ENCODE data around the gene FBLN2. TPM values are rescaled to one million over a fixed set of nuclear protein-coding genes. Genes with fewer than 3 reads are reported as not detected.
A peak's percentile ranks its signal among the peaks of the same experiment; 100 is the strongest.

FBLN2 gene
- total and polyA plus RNA-seq, 2 donors: 132 to 246 TPM

DNA sequence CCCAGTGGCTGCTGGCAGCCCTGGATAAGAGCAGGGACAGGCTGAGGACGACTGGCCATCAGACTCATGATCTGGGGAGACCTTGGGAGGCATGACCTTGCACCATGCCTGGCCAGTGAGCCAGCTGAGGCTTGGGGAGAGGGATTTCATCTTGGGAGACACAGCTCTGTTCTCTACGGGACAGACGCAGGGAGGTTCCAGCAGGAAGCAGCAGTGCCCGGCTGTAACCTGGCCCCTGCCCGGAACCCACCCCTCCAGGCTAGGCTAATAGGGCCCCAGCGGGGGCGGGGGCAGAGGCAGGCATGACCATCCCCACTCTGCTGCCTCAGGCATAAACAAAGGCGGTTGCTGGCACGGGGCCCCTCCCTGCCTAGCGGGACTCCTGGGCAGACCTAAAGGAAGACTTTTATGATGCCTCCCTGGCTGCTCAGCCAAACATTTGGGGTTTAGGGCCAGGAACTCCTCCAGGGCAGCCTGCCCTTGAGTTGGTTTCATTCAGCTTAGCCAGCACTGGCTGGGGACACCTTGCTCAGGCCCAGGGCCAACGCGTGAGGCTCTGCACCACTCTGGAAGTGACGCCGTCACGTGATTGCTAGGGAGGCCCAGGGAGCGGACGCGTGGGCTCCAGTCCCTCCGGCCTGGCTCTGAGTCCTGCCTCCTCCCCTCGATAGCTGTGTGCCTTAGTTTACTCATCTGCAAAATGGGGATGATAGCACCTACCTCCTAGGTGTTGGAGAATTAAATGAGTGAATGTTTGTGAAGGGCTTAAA is 41.2 kb upstream of the FBLN2 start:
- peak overlapping the region; percentile 4 for H3K27ac ChIP-seq (ENCODE audit: low read depth)
- DNase-seq (ENCODE audit: extremely low spot score): no peak
- 19% methylated on average over 20 of the region's 20 CpGs for WGBS

DNA sequence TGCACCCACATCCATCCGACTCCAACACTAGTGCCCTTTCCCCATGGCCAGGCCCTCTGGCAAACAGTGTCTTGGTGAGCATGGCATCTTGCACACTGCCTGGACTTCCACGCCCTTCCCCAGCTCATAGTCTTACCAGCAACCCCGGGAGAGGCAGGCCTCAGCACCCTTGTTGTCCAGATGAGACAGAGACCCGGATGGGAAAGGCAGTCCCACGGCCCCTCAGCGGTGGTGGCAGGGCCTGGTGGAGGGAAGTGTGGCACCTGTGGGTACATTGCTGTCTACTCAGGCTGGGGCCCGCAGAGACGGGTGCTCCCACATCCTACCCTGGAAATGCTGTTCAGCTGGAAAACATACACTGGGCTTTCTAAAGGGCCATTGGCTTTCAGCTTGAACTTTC is 40.4 kb upstream of the FBLN2 start:
- Histone ChIP-seq H3K27ac (ENCODE audit: low read depth) (no peak overlapping the region), H3K4me3 (ENCODE audit: low read depth, low read length) (no peak overlapping the region), H3K4me1 (ENCODE audit: insufficient read depth) (no peaks in the 10 kb centered on the region), H3K36me3 (ENCODE audit: insufficient read depth) (no peaks in the 10 kb centered on the region)
- WGBS: 94% methylated on average over 8 of the region's 8 CpGs
- DNase-seq (ENCODE audit: extremely low spot score): no peak

More for the DNA sequence above, 41.2 kb upstream of the FBLN2 start:
- Histone ChIP-seq H3K4me1 (ENCODE audit: insufficient read depth) (no peaks in the 10 kb centered on the region), H3K4me3 (ENCODE audit: low read depth, low read length) (no peak overlapping the region), H3K36me3 (ENCODE audit: insufficient read depth) (no peaks in the 10 kb centered on the region)

DNA sequence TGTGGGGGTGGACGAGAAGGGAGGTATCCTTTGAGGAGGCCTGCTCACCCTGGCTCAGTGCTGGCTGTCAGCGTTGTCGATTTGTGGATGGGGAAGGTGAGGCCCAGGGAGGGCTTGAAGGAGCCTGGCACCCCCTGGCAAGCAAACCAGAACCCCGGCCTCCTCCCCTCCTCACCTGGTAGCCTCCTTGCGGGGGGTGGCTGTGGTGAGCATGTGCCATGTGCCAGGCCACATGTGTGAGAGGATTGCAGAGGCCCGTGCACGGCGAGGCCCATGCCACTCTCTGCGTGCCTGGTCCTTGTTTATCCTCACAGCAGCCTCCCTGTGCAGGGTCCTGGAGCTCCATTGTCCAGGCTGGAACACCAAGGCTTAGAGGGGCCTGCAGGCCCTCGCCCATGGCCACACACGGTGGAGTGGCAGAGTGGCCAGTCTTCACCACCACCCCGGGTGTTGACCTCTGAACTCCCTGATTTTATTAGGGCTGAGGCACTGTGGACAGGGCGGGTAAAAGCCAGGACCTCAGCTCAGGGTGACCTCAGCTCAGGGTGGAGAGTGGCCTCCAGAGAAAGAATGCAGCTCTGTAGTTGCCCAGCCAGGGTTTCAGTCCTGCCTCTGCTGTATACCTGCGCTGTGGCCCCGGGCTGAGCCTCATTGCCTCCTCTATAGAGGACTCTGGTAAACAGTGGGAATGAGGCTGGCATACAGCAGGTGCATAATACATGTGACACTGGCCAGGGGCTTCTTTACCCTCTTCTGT is 39.7 kb upstream of the FBLN2 start:
- H3K4me3 ChIP-seq (ENCODE audit: low read depth, low read length): no peak overlapping the region
- 84% methylated on average over 15 of the region's 15 CpGs for WGBS
- DNase-seq (ENCODE audit: extremely low spot score): no peak
- no peak overlapping the region for H3K27ac ChIP-seq (ENCODE audit: low read depth)
- no peaks in the 10 kb centered on the region for H3K4me1 ChIP-seq (ENCODE audit: insufficient read depth)
- no peaks in the 10 kb centered on the region for H3K36me3 ChIP-seq (ENCODE audit: insufficient read depth)

DNA sequence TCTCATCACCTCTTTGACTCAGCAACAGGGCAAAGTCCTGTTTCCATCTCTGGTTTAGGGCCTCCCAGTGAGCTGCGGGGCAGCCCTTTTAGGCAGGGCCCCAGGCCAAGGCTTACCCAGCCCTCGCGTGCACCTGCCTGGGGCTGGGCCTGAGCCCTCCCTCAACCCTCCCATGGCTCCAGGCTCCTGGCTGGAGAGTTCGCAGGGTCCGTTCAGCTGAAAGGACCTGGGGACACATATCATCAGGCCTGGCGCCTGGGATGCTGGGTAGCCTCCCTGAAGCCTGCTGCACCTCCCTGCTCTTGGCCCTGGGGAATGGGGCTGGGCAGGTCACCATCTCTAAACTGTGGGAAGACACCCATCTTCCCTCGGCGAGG is 39.1 kb upstream of the FBLN2 start:
- Histone ChIP-seq H3K4me1 (ENCODE audit: insufficient read depth) (no peaks in the 10 kb centered on the region), H3K27ac (ENCODE audit: low read depth) (no peak overlapping the region), H3K4me3 (ENCODE audit: low read depth, low read length) (no peak overlapping the region), H3K36me3 (ENCODE audit: insufficient read depth) (no peaks in the 10 kb centered on the region)
- 94% methylated on average over 8 of the region's 8 CpGs for WGBS
- DNase-seq (ENCODE audit: extremely low spot score): no peak

DNA sequence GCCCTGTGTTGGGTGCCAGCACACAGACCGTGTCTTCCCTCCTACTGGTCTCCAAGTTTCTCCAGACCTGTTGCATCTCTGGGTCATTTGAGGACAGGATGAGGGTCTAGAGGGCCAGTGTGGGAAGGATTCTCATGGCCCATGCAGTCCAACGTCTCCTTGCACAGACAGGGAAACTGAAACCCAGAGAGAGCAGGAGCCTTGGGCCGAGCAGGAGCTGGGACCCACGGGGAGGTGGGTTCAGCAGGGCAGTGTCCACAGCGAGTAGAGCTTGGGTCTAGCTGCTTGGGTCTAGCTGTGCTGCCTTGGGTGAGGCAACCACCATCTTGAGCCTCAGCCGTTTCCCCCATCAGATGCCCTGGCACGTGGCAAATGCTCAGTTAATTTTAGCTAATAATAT is 36.5 kb upstream of the FBLN2 start:
- DNase-seq (ENCODE audit: extremely low spot score): no peak
- Histone ChIP-seq H3K27ac (ENCODE audit: low read depth) (no peak overlapping the region), H3K36me3 (ENCODE audit: insufficient read depth) (no peaks in the 10 kb centered on the region), H3K4me3 (ENCODE audit: low read depth, low read length) (no peak overlapping the region), H3K4me1 (ENCODE audit: insufficient read depth) (no peaks in the 10 kb centered on the region)
- WGBS: 94% methylated on average over 7 of the region's 7 CpGs

DNA sequence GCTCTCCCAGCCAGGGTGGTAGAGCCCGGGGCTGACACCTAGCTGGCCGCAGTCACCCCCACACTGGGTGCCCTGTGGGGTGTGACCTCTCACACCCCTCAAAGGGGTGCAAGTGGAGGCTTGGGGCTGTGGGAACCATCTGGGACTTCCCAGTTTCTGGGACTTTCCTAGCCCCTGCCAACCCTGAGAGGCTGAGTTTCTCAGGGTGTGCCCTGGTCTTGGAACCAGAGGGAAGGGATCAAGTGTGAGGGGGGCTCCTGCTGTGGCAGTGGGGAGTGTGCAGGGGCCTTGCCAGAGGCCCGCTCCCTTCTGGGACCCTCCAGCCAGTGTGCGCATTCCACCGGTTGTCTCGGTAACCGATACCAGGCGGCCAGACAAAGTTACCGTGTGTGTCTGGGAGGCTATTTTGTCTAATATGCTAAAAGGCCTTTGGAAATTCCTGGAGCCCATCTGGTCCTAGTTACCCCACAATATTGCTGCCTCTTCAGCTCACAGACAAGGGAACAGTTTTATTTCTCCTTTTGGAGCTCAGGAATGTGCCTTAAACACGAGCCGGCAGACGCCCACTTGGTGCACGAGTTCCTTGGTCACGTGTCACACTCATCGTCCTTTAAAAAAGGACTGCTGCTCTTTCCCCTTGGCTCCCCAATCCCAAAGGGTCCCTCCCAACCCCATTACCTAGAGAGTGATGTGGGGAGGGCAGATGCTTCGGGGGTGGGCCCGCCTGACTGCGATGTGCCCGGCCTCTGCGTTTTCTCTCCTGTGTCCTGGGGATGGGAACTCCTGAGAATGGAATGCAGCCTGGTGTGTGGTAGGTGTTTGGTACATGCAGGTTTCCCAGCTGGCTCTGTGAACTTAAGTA is 35.6 kb upstream of the FBLN2 start:
- no peak for DNase-seq (ENCODE audit: extremely low spot score)
- WGBS: 61% methylated on average over 20 of the region's 20 CpGs

DNA sequence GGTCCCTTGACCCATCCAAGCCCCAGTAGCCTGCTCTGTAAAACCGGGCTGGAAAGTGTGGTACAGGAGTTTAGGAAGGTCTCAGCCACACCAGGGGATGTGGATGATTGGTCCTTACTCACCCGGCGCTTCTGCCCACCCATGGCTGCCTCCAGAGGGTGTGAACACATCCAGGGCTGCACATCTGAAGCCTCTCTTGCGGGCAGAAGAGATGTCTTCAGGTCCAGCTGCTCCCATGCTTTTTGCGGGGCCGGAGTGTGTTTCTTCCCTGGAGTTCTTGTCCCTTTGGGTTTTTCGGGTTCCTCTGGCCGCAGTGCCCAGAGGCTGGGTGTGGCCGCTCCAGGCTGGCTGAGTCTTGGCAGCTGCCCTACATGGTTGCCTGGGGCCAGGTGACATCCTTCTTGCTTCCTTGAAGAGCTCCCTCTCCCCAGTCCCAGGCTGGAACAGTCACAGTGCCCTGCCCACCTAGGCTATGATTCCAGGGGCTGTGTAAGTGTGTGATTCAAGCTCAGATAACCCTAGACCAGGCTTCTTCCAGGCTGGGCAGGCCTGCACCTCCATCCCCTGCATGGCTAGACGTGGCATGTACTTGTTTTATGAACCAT is 34.9 kb upstream of the FBLN2 start:
- 81% methylated on average over 10 of the region's 10 CpGs for WGBS
- Histone ChIP-seq H3K4me3 (ENCODE audit: low read depth, low read length) (no peak overlapping the region), H3K36me3 (ENCODE audit: insufficient read depth) (no peaks in the 10 kb centered on the region), H3K27ac (ENCODE audit: low read depth) (no peak overlapping the region), H3K4me1 (ENCODE audit: insufficient read depth) (no peaks in the 10 kb centered on the region)
- DNase-seq (ENCODE audit: extremely low spot score): no peak

More for the DNA sequence above, 35.6 kb upstream of the FBLN2 start:
- no peak overlapping the region for H3K27ac ChIP-seq (ENCODE audit: low read depth)
- no peaks in the 10 kb centered on the region for H3K36me3 ChIP-seq (ENCODE audit: insufficient read depth)
- H3K4me1 ChIP-seq (ENCODE audit: insufficient read depth): no peaks in the 10 kb centered on the region
- H3K4me3 ChIP-seq (ENCODE audit: low read depth, low read length): no peak overlapping the region

DNA sequence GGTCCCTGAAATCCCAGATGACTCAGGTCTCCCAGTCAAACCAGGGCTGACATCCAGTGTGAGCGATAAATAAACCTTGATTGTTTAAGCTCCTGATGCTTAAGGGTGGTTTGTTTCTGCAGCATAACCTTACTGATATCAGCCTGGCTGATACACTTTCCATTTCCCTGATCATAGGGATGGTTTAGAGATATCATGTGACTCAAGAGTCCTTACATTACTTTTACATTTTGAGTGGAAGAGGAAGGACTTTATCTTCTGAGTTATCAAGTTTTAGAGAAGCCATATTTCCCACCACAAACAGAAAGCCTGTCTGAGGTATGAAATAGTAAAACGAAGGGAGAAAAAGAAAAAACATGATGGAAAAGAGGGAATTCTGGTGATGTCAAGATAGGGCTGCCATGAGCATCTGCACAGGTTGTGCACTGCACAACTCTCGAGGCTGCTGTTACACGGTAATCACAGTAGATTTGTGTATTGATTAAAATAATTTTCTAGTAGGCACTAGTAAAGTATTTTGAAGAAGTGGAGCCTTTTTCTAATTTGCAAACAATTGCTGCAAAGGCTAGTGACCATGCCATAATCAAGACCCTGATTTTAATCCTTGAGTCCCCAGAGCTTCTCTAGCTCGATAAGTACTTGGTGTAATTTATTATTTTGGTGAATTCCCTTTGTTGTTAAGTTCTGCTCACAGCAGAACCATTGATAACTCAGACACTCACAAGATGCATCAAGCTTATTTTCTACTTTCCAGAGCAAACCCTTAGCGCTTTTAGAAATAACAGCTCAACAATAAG is 34.1 kb upstream of the FBLN2 start:
- WGBS: 92% methylated on average over 6 of the region's 6 CpGs
- H3K36me3 ChIP-seq (ENCODE audit: insufficient read depth): no peaks in the 10 kb centered on the region
- H3K4me3 ChIP-seq (ENCODE audit: low read depth, low read length): no peak overlapping the region
- no peak overlapping the region for H3K27ac ChIP-seq (ENCODE audit: low read depth)
- no peak for DNase-seq (ENCODE audit: extremely low spot score)
- H3K4me1 ChIP-seq (ENCODE audit: insufficient read depth): no peaks in the 10 kb centered on the region

DNA sequence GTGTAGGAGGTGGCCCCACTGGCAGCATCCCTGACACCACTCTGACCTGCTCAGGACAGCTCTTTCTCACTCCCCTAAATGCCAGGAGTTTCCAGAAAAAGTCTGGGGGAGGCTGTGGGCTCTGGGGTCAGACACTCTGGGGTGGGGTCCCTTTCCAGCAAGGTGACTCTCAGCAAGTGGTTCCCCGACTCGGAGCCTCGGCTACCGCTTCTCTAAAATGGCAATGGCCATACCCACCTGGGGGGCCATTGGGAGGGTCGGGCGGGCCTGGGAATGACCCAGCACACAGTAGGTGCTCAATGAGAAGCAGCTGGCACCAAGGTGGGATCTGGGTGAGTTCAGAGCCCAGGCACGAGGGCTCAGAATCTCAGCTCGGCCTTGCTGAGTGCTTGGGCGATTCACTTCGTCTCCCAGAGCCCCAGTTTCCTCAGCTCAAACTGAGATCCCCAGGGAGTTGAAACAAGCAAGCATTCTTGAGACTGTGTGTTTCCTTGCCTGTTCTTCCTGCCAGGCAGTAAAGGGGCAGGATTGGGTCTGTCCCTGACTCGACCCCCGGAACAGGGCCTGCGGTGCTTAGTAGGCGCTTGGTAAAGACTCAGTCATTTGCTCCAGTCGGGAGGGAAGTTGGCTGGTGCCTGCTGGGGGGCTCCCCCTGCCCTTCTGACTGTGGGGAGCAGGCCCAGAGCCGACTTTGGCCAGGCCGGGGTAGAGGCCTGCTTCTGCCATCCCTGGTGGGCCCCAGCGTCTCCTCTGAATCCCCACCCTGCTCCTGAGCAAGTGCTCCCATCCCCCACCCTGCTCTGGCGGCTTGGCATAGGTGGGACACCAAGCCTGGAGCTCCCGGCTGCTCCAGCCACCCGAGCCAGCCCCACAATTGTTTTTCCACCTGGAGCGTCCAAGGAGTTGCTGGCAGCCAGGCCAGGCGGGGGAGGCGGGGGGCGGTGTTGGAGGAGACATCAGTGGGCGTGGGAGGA is 32.9 kb upstream of the FBLN2 start:
- no peak overlapping the region for H3K4me3 ChIP-seq (ENCODE audit: low read depth, low read length)
- H3K36me3 ChIP-seq (ENCODE audit: insufficient read depth): no peaks in the 10 kb centered on the region
- H3K27ac ChIP-seq (ENCODE audit: low read depth): no peak overlapping the region
- WGBS: 83% methylated on average over 26 of the region's 26 CpGs
- H3K4me1 ChIP-seq (ENCODE audit: insufficient read depth): no peaks in the 10 kb centered on the region
- no peak for DNase-seq (ENCODE audit: extremely low spot score)

DNA sequence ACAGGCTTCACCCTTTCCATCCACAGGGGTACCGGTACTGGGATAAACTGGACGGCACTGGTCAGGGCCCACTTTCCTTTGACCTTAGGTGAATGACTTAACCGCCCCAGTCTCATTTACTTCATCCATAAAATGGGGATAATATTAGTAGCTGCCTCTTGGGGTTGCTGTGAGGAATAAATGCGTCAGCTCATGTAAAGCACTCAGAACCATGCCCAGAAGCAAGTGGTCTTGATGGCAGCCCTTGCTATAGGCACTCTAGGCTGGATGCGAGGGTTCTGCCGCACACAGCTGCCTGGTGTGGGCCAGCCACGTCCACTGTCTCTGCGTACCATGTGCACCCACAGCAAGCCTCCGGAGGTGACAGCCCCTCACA is 32.2 kb upstream of the FBLN2 start:
- no peak overlapping the region for H3K4me3 ChIP-seq (ENCODE audit: low read depth, low read length)
- H3K27ac ChIP-seq (ENCODE audit: low read depth): no peak overlapping the region
- 91% methylated on average over 9 of the region's 9 CpGs for WGBS
- H3K4me1 ChIP-seq (ENCODE audit: insufficient read depth): no peaks in the 10 kb centered on the region
- DNase-seq (ENCODE audit: extremely low spot score): no peak
- no peaks in the 10 kb centered on the region for H3K36me3 ChIP-seq (ENCODE audit: insufficient read depth)

DNA sequence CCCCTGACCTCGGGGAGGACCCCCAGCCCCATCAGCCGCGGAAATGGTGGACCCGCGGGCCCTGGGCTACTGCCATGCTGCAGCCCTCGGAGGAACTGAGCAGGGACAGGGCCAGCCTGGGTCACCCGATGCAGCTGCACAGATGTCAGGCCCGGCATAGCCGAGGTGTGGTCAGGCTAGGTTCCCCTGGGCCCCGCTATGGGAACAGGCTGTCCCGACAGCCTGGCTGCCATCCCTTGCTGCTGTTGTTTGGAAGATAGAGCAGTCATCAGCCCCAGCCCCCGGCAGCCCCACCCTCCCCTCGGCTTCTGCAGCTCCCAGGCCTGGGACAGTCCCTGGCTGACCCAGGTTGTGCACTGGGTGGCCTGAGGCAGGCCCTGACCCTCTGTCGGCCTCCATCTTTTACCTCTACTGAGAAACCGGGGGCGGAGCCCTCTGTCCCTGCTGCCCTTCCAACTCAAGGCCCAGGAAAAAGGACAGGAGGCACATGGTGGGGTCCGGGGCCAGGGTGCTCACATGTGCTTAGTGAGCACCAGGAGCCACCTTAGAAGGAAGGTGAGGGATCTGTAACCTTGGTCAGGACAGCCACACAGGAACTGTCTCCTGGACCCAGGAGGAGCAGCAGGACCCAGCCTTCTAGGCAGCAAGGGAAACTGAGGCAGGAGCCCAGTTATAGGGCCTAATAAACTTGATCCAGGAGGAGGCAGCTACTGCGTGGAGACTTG is 31.5 kb upstream of the FBLN2 start:
- no peak overlapping the region for H3K27ac ChIP-seq (ENCODE audit: low read depth)
- H3K4me1 ChIP-seq (ENCODE audit: insufficient read depth): no peaks in the 10 kb centered on the region
- 73% methylated on average over 18 of the region's 18 CpGs for WGBS
- no peaks in the 10 kb centered on the region for H3K36me3 ChIP-seq (ENCODE audit: insufficient read depth)
- H3K4me3 ChIP-seq (ENCODE audit: low read depth, low read length): no peak overlapping the region
- no peak for DNase-seq (ENCODE audit: extremely low spot score)
